ENCODE data around the gene FBL.

DNA sequence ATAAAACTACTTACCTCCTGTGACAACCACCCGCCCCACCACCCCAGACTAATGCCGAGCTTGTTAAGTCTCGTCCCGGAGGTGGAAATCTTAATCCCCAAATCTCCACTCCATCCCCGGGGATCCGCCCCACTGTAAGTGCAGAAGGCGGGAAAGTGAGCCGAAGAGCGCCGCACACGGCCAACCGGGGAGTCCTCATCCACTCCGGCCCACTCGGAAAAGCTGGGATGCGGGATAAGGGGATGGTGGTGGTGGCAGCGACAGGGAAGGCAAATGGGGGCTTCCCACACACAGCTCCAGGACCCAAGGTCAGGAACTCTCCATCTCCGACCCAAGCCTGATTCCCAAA is 621 bp downstream of the FBL start:
- TF ChIP-seq CTCF (conservative IDR thresholded peaks at IDR 0.05; ENCODE audit: low read length) (no peak; the same call in 1 of the 2 replicates), EZH2phosphoT487 (IDR thresholded peaks at IDR 0.05; ENCODE audit: borderline replicate concordance) (no peak)
